Measurements from ENCODE around the gene LRP1-AS. TPM values are rescaled to one million over a fixed set of nuclear protein-coding genes. Genes with fewer than 3 reads are reported as not detected.

LRP1-AS gene
- total and polyA plus RNA-seq, 7 donors = not detected

GRCh38 chr12:57190821-57191220 lies 43.4 kb upstream of the LRP1-AS start:
- Histone ChIP-seq H3K4me1 (peaks cover 0 to 12% (median 5%) of the 10 kb centered on the region in 4 donors), H3K4me3 (no peak overlapping the region), H3K27me3 (no peaks in the 10 kb centered on the region), H3K27ac (no peak overlapping the region), H3K36me3 (peaks cover 74 to 99% (median 83%) of the 10 kb centered on the region in 4 donors), H3K9me3 (no peaks in the 10 kb centered on the region)
- no peak for DNase-seq
- TF ChIP-seq POLR2AphosphoS5 (IDR thresholded peaks at IDR 0.05) (no peak), POLR2A (IDR thresholded peaks at IDR 0.05) (no peak), CTCF (IDR thresholded peaks at IDR 0.05) (no peak), EP300 (IDR thresholded peaks at IDR 0.05) (no peak)
- 96 to 97% methylated on average over 23 of the region's 23 CpGs for WGBS, 2 donors
- intact Hi-C loops (cut with DNase I) = no loop called here

GRCh38 chr12:57190037-57190436 lies 42.6 kb upstream of the LRP1-AS start:
- WGBS, 2 donors = 80 to 90% methylated on average over 6 of the region's 6 CpGs
- Histone ChIP-seq H3K4me1 (peaks cover 0 to 12% (median 5%) of the 10 kb centered on the region in 4 donors), H3K27ac (no peak overlapping the region), H3K4me3 (no peak overlapping the region), H3K36me3 (peaks cover 75 to 99% (median 82%) of the 10 kb centered on the region in 4 donors), H3K27me3 (no peaks in the 10 kb centered on the region), H3K9me3 (no peaks in the 10 kb centered on the region)
- intact Hi-C loops (cut with DNase I) = no loop called here
- no peak for TF ChIP-seq POLR2A (IDR thresholded peaks at IDR 0.05)
- TF ChIP-seq POLR2AphosphoS5 (IDR thresholded peaks at IDR 0.05) = no peak
- no peak for TF ChIP-seq EP300 (IDR thresholded peaks at IDR 0.05)
- TF ChIP-seq CTCF (IDR thresholded peaks at IDR 0.05) = no peak
- DNase-seq = no peak

- no peaks in the 10 kb centered on the region for H3K9me3 ChIP-seq
- no peak overlapping the region for H3K27ac ChIP-seq
- DNase-seq = no peak
- H3K36me3 ChIP-seq = peaks cover 71 to 97% (median 79%) of the 10 kb centered on the region in 4 donors
- intact Hi-C loops (cut with DNase I) = no loop called here
- peaks cover 0 to 12% (median 5%) of the 10 kb centered on the region in 4 donors for H3K4me1 ChIP-seq
- no peak overlapping the region for H3K4me3 ChIP-seq
- no peak for TF ChIP-seq CTCF (IDR thresholded peaks at IDR 0.05)
- no peak for TF ChIP-seq POLR2A (IDR thresholded peaks at IDR 0.05)
- TF ChIP-seq POLR2AphosphoS5 (IDR thresholded peaks at IDR 0.05) = no peak
- no peak for TF ChIP-seq EP300 (IDR thresholded peaks at IDR 0.05)
- WGBS, 2 donors = 85 to 88% methylated on average over 8 of the region's 8 CpGs
- no peaks in the 10 kb centered on the region for H3K27me3 ChIP-seq
Observed at GRCh38 chr12:57188090-57188425, 40.6 kb upstream of the LRP1-AS start.

DNA sequence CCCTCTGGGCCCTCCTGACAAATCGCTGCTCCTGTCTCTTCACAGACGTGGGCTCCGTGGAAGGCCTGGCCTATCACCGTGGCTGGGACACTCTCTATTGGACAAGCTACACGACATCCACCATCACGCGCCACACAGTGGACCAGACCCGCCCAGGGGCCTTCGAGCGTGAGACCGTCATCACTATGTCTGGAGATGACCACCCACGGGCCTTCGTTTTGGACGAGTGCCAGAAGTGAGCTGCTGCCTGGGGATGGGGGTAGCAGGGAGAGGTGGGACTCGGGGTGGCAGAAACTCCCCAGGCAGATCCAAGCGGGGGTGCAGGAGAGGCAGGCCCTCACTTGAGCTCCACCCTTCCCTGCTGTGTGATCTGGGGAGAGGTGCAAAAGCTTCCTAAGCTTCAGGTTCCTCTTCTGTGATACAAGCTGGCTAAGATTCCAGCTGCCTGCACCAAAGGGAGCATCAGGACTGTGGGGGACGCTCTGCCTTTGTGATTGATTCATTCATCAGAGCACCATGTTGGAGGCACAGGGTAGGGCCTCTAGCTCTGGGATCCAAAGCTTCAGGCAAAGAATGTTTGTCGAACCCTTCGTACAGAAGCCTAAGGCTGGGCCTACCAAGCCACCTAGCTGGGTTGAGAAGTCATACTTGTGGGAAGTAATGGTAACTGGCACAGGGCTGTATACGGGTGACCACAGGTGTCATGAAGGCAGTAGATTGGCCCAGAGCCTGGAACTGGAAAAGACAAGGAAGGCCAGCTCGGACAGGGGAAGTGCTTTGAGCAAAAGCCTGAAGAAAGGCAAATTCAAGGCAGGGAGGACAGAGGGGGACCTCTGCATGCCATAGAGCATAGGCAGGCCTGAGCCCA lies 40.0 kb upstream of the LRP1-AS start:
- peaks cover 66 to 91% (median 73%) of the 10 kb centered on the region in 4 donors for H3K36me3 ChIP-seq
- no peak for DNase-seq
- no peaks in the 10 kb centered on the region for H3K27me3 ChIP-seq
- intact Hi-C loops (cut with DNase I) = no loop called here
- H3K4me1 ChIP-seq = peaks cover 0 to 12% (median 5%) of the 10 kb centered on the region in 4 donors
- no peak for TF ChIP-seq POLR2AphosphoS5 (IDR thresholded peaks at IDR 0.05)
- TF ChIP-seq CTCF (IDR thresholded peaks at IDR 0.05) = no peak
- no peak for TF ChIP-seq POLR2A (IDR thresholded peaks at IDR 0.05)
- no peak for TF ChIP-seq EP300 (IDR thresholded peaks at IDR 0.05)
- WGBS, 2 donors = 81 to 83% methylated on average over 21 of the region's 21 CpGs
- no peak overlapping the region for H3K27ac ChIP-seq
- H3K4me3 ChIP-seq = no peak overlapping the region
- H3K9me3 ChIP-seq = no peaks in the 10 kb centered on the region

Data from sigmoid colon (tissue), 7 donors.